GM18861 (cell line): ENCODE measurements around the gene GFER.
"Not testable (repeated sequence)": the region's sequence is repeated elsewhere in the genome, so short reads cannot be mapped to it uniquely, and the experiment has no call there.

Experiments
- ATAC-seq: cut with Tn5 transposase; IDR thresholded peaks from one replicate; pipeline ENCODE4 v1.9.1; 2021; ENCODE audit not compliant: unreplicated experiment

GFER gene

DNA sequence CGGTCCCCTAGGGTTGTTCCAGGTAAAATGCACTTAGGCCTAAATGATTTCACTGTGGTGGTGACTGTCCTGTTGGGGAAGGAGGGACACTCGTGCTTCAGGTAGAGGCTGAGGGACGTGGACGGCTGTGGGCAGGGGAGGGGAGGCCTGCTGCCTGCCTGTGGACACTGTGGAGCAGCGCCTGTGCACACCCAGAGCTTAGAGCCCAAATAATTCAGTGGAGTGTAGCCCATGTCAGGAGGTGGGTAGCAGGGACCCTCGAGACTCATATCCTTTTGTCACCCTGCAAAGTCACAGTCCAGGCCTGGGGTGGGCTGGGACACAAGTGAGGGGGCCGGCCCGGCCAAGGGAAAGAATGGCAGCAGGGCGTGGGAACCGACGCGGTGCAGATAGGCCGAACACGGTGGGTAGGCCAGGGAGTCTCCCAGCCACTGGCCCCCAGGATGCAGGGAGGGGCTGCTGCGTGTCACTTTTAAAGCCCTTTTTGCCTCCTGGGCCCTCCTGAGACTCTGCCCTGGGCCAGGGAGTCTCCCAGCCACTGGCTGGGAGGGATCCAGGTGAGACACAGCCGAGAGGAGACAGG is 42.0 kb downstream of the GFER start:
- no peak for ATAC-seq

DNA sequence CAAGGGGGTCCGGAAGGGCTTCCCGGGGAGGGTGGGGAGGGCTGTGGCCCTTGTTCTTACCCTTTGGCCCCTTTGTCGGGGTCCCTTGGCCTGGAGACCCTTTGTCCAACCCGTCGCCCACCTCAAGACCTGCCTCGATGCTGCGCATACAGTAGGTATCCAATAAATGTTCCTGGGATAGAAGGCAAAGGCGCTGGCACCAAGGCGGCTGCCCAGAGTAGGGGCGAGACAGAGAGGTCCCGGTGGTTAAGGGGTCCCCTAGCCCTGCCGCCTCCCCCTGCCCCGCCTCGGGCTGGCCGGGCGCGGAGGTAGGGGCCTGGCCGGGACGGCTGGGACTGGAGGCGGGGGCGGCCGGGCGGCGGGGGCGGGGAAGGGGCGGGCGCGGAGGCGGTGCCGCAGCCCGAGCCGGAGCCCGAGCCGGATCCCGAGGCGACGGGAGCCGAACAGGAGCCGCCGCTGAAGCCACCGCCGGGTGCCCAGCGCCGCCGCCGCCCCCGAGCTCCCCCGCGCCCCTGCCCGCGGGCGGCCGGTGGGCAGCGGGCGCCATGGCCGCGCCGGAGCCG is 42.5 kb downstream of the GFER start, which contains the start of gene NHERF2:
TSS of gene NHERF2 (plus strand) at position 442 of the 563 bp plus-strand sequence. CDS start at position 546, 104 bp downstream.
- no peak for ATAC-seq

GRCh38 chr16:2027024-2028010 is 43.3 kb downstream of the GFER start:
- no peak for ATAC-seq

- ATAC-seq = no peak
Measured at GRCh38 chr16:2028146-2028545, 44.2 kb downstream of the GFER start.

- no peak for ATAC-seq
Measured at GRCh38 chr16:2028620-2029220, 44.7 kb downstream of the GFER start.

DNA sequence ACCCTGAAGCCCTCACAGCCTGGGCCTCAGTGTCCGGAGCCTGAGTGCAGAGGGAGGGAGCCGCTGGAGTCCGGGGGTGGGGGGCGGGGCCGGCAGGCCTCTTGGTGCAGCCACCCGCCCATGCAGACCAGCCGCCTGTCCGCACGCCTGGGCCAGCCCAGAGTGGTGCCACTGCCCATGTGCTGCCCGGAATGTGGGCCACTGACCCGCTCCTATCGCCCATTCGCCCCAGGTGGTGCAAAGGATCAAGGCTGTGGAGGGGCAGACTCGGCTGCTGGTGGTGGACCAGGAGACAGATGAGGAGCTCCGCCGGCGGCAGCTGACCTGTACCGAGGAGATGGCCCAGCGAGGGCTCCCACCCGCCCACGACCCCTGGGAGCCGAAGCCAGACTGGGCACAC is 45.4 kb downstream of the GFER start:
- no peak for ATAC-seq

DNA sequence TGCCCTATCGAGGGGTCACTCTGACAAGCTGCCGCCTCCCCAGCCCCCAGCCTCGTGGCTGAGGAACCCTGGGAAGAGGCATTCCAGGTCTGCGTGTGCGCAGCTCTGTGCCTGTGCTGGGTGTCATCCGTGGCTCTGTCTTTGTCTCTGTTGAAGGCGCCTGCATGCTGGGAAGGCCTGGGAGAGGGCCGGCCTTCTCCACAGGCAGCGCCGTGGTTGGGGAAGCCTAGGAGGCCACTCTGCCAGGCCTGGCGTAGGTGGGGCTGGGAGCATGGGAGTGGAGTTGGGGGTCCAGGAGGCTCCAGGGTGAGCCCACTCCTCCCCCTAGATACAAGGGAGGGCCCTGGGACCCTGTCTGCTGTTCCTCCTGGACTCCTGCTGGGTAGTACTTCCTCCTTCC is 46.0 kb downstream of the GFER start:
- no peak for ATAC-seq

- no peak for ATAC-seq
Measured at GRCh38 chr16:2031081-2031577, 47.1 kb downstream of the GFER start.

DNA sequence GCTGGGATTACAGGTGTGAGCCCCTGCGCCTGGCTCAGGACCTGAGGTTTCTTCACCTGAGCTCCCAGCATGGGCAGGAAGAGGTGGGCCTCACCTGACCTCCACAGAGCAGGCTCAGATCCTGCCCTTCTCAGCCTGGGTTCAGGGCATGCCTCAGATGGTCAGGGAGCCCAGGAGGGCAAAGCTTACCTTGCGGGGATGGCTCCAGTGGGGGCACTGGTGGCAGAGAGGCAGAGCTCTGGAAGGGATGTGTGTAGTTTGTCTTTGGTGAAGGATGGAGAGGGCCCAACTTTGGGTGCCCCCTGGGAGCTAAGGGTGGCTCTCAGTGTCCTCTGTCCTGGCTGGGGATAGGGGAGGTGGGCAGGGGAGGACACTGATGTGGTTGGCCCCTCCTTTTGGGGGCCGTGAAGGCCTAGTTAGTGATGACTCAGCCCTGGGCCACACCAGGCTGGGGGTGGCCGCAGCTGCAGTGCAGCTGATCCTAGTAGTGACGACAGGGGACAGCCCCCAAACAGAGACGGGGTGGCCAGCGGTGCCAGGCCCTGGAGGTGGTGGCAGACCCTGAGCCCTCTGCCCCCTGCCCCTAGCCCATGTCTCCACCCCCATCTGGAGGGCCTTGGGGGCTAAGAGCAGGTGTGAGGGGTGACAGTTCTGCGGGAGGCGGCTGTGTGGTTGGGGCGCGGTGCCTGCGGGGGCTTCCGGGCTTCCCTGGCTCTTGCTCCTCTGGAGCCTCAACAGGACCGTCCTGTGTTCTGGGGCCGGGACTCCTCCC is 48.5 kb downstream of the GFER start:
- ATAC-seq = no peak

DNA sequence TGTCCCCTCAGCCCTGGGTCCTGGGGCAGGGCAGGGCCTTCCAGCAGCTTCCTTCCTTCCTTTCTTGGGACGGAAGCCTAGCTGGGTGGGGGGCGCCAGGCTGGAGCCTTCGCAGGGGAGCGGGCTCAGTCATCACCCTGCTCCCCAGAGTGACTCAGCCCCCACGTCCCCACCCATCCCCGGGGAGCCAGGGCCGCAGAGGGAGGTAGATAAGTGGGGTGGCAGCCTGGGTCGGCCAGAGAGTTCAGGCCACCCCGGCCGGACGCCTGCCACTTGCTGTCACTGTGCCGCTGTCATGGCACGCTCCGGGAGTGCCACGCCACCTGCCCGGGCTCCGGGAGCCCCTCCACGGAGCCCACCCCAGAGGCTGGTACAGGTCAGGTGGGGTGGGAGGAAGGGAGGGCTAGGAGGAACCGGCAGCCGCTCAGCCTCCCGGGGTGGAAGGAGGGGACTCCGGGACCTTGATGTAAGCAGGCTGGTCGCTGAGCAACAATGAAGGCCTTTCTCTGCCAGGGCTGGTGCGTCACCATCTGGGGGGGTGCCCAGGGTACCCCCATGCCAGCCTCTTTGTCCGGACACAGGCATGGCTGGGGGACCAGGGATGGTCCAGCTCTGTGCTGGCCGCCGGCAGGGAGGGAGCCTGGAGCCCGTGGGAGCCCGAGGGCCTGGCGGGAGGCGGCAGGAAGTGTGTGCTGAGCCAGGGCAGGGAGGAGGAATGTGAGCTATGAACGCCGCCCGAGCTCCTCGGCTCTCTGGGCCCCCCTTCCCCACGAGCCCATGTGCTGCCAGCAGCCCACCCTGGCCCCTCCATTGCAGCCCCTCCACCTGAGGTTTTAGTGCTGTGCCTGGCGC is 49.3 kb downstream of the GFER start:
- no peak for ATAC-seq

GRCh38 chr16:2033909-2034695 is 50.1 kb downstream of the GFER start:
- not testable (repeated sequence) for ATAC-seq

DNA sequence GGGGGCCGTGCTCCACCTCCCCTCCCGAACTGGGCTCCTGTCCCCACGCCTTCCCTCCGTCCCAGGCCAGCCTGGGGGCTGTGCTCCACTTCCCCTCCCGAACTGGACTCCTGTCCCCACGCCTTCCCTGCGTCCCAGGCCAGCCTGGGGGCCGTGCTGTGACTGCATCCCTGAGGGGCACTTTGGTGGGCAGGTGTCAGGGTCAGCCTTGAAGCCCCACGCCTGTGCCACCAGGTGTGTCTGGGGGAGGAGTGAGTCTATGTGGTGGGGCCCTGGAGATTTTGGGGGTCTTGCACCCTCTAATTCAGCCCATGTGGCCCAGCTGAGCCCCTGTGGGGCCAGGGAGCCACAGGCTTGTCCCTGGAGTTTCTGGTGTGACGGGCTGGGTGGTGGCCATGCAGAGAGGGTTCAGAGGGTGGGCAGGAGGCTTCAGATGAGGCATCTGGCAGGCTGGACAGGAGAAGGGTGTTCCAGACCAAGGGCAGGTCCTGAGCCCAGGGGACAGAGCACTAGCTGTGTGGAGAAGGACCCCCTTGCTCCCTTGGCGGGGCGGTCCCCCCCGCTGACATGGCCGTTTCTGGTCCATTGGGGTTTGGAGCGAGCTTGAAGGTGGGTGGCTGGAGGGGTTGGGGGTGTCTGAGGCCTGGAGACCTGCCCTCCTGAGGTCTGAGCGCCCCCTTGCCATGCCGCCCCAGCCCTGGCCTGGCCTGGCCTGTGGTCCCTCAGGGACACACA is 50.9 kb downstream of the GFER start:
- no peak for ATAC-seq

DNA sequence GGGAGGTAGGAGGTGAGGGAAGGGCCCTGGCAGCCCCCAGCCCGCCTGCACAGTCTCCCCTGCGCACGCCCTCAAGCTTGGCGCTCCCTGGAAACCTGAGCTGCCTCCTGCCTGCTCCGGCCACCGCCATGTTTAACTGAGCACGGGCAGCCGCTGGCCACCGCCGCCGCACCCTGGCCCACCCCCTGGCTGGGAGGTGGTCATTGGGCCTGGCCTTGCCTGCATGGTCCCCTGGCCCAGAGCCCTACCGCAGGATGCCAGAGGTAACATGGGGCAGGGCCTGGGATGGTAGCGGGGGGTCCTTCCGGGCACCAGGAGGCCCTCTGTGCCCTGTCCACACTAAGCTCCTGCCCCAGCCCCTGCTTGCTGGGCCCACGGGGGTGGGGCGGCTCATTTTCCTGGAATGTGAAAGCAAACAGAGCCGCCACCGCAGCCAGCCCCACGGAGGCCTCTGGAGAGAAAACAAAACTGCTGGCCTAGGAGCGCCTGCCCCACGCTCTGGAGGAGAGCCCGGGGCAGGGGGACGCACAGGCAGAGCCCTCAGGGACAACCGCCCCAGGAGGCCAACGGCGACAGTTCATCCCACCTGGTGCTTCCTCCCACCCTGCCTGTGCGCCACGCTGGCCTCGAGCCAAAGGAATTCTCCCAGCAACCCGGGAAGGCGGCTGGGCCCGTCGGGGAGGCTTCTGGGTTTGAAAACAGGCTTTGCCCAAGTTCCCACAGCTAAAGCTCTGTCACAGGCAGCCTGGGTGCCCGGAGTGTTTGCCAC is 51.6 kb downstream of the GFER start:
- no peak for ATAC-seq

- no peak for ATAC-seq
Measured at GRCh38 chr16:2036200-2036966, 52.4 kb downstream of the GFER start.

DNA sequence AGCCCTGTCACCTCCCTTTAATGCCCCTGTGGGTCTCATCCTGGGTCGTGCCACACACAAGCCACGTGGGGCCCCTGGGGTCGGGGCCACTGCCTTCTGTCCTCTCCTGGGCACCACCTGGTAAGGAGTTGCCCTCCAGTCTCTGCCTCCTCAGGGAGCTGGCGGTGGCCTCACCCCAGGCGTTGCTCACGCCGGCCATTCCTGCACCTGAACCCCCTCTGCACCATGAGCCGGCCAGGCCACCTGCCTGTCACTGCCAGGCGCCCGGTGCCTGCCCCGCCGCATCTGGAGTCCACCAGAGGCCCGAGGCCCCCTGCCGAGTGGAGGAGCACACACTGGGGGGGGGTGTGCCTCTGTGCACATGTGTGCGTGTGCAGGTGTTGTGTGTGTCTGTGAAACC is 53.1 kb downstream of the GFER start:
- no peak for ATAC-seq
